ENCODE measurements around the gene SH3GL1.

SH3GL1 gene

GRCh38 chr19:4369109-4369887, 31.0 kb downstream of the SH3GL1 start:
- TF ChIP-seq CTCF (conservative IDR thresholded peaks at IDR 0.05; ENCODE audit: low read depth, low read length): no peak
- H3K4me3 ChIP-seq (ENCODE audit: low read length): no peak overlapping the region
- DNase-seq (ENCODE audit: low read depth): no peak

- no peak for DNase-seq (ENCODE audit: low read depth)
- TF ChIP-seq CTCF (conservative IDR thresholded peaks at IDR 0.05; ENCODE audit: low read depth, low read length): no peak
- no peak overlapping the region for H3K4me3 ChIP-seq (ENCODE audit: low read length)
Observed at GRCh38 chr19:4368128-4368820, 32.1 kb downstream of the SH3GL1 start.

- no peak overlapping the region for H3K4me3 ChIP-seq (ENCODE audit: low read length)
- no peak for TF ChIP-seq CTCF (conservative IDR thresholded peaks at IDR 0.05; ENCODE audit: low read depth, low read length)
- DNase-seq (ENCODE audit: low read depth): no peak
Observed at GRCh38 chr19:4367781-4368127, 32.6 kb downstream of the SH3GL1 start.

GRCh38 chr19:4367336-4367723, 33.0 kb downstream of the SH3GL1 start:
- H3K4me3 ChIP-seq (ENCODE audit: low read length): no peak overlapping the region
- no peak for TF ChIP-seq CTCF (conservative IDR thresholded peaks at IDR 0.05; ENCODE audit: low read depth, low read length)
- DNase-seq (ENCODE audit: low read depth): no peak

- no peak for DNase-seq (ENCODE audit: low read depth)
- TF ChIP-seq CTCF (conservative IDR thresholded peaks at IDR 0.05; ENCODE audit: low read depth, low read length): no peak
- H3K4me3 ChIP-seq (ENCODE audit: low read length): no peak overlapping the region
Observed at GRCh38 chr19:4366666-4367335, 33.5 kb downstream of the SH3GL1 start.

- TF ChIP-seq CTCF (conservative IDR thresholded peaks at IDR 0.05; ENCODE audit: low read depth, low read length): no peak
- DNase-seq (ENCODE audit: low read depth): no peak
Observed at GRCh38 chr19:4365791-4366665, 34.3 kb downstream of the SH3GL1 start.

More at GRCh38 chr19:4365791-4366665, 34.3 kb downstream of the SH3GL1 start:
- no peak overlapping the region for H3K4me3 ChIP-seq (ENCODE audit: low read length)

Measured in retinal pigment epithelial cell (primary cell).